Measurements from ENCODE around the gene LRRC37A.
"Not testable (repeated sequence)": the region's sequence is repeated elsewhere in the genome, so short reads cannot be mapped to it uniquely, and the experiment has no call there.

DNA sequence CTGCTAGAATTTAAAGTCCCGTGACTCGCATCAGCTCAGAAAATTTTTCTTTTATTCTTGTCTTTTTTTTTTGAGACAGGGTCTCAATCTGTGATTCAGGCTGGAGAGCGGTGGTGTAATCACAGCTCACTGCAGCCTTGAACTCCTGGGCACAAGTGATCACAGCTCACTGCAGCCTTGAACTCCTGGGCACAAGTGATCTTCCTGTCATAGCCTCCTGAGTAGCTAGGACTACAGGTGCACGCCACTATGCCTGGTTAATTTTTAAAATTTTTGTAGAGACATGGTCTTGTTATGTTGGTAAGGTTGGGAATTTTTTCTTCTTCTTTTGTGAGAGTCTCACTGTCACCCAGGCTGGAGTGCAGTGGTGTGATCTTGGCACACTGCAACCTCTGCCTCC lies 13.6 kb upstream of the LRRC37A start:
- TF ChIP-seq, protein P1, sequence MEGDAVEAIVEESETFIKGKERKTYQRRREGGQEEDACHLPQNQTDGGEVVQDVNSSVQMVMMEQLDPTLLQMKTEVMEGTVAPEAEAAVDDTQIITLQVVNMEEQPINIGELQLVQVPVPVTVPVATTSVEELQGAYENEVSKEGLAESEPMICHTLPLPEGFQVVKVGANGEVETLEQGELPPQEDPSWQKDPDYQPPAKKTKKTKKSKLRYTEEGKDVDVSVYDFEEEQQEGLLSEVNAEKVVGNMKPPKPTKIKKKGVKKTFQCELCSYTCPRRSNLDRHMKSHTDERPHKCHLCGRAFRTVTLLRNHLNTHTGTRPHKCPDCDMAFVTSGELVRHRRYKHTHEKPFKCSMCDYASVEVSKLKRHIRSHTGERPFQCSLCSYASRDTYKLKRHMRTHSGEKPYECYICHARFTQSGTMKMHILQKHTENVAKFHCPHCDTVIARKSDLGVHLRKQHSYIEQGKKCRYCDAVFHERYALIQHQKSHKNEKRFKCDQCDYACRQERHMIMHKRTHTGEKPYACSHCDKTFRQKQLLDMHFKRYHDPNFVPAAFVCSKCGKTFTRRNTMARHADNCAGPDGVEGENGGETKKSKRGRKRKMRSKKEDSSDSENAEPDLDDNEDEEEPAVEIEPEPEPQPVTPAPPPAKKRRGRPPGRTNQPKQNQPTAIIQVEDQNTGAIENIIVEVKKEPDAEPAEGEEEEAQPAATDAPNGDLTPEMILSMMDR (IDR thresholded peaks at IDR 0.05; ENCODE audit: low read length): not testable (repeated sequence)
- TF ChIP-seq EZH2 (IDR thresholded peaks at IDR 0.05; ENCODE audit: borderline replicate concordance, low read length): not testable (repeated sequence)
